HCT116 (cell line): ENCODE measurements around the gene ARHGEF38. TPM values are rescaled to one million over a fixed set of nuclear protein-coding genes. Genes with fewer than 3 reads are reported as not detected.

Experiments used
- ATAC-seq: fragments of 200-7000 bp; cut with Tn5 transposase; 2 replicates; pipeline ENCODE4 v1.9.1; 2020; ENCODE audit warnings: mild to moderate bottlenecking, moderate library complexity
- BruUV-seq: library from RNA; stranded (reverse); fragments of 400-500 nt; replicated peaks from 2 replicates; lab custom pipeline; 2021; lab: Mats Ljungman, UMichigan
- CTCF ChIA-PET: fragments of 300-600 bp; sonication (Branson Sonifier 250); formaldehyde crosslinking; loops from one replicate; lab custom pipeline; 2021; ENCODE audit warnings: antibody characterized with exemption; lab: Charles Lee
- POLR2A ChIA-PET: fragments of 300-600, 350-600 bp; sonication (Branson Sonifier 250); formaldehyde crosslinking; loops from one replicate; lab custom pipeline; 2021; ENCODE audit warnings: antibody characterized with exemption; lab: Charles Lee
- RAD21 ChIA-PET, 2 experiments: fragments of 300-600 bp; sonication (Branson Sonifier 250); formaldehyde crosslinking; loops; one replicate each; lab custom pipeline; 2023; ENCODE audit warnings: low total read pairs in 2 of 2; ENCODE audit not compliant: uncharacterized antibody in 2 of 2, unreplicated experiment in 2 of 2, low non-redundant PET in 1 of 2; lab: Charles Lee
- DNase-seq: peaks from one replicate; pipeline ENCODE4 v3.0.0-alpha.2; 2010; ENCODE audit warnings: low read depth, low spot score
- H2AFZ ChIP-seq: fragments of 200-600 bp; shearing (Covaris generic), sonication (generic); 2 replicates; pipeline ENCODE4 v1.6.1; 2017; ENCODE audit warnings: low read depth, mixed run types, mixed read lengths, antibody characterized with exemption, low read length; ENCODE audit not compliant: poor library complexity, severe bottlenecking
- H3K27ac ChIP-seq: 2 replicates; pipeline ENCODE4 v1.5.1; 2012; ENCODE audit warnings: low read depth, low read length
- H3K27me3 ChIP-seq: fragments of 200-600 bp; sonication (generic); 2 replicates; pipeline ENCODE4 v1.6.1; 2016; ENCODE audit warnings: mixed run types, low read length, mixed read lengths; ENCODE audit not compliant: insufficient read depth
- H3K36me3 ChIP-seq, 2 experiments: fragments of 200-500 bp in 1 of 2; fragments of 200-600 bp in 1 of 2; sonication (Bioruptor generic) in 1 of 2; sonication (generic) in 1 of 2; 2 replicates each; pipeline versions ENCODE4 v1.5.1 to v1.6.1; 2014 to 2016; ENCODE audit warnings: low read length in 2 of 2, inconsistent platforms in 1 of 2, mixed read lengths in 1 of 2, mixed run types in 1 of 2; ENCODE audit not compliant: insufficient read depth in 2 of 2, control insufficient read depth in 1 of 2
- H3K4me1 ChIP-seq, 2 experiments: fragments of 200-600 bp in 1 of 2; sonication (generic) in 1 of 2; 2 replicates each; pipeline versions ENCODE4 v1.5.1 to v1.6.1; 2012 to 2017; ENCODE audit warnings: low read length in 2 of 2, inconsistent platforms in 1 of 2, mild to moderate bottlenecking in 1 of 2, mixed read lengths in 1 of 2, mixed run types in 1 of 2, moderate library complexity in 1 of 2; ENCODE audit not compliant: insufficient read depth in 2 of 2, control insufficient read depth in 1 of 2
- H3K4me2 ChIP-seq: fragments of 200-600 bp; sonication (generic); 2 replicates; pipeline ENCODE4 v1.6.1; 2017; ENCODE audit warnings: mixed run types, low read length, mixed read lengths
- H3K4me3 ChIP-seq, 2 experiments: fragments of 200-600 bp in 1 of 2; sonication (generic) in 1 of 2; replicated peaks in 1 of 2; 2 replicates each; pipeline ENCODE4 v1.5.1; 2011 to 2016; ENCODE audit warnings: low read length in 2 of 2, control low read depth in 1 of 2, low read depth in 1 of 2, mild to moderate bottlenecking in 1 of 2, mixed read lengths in 1 of 2, mixed run types in 1 of 2
- H3K79me2 ChIP-seq: fragments of 200-600 bp; sonication (generic); 2 replicates; pipeline ENCODE4 v1.6.1; 2017; ENCODE audit warnings: mild to moderate bottlenecking, mixed run types, low read length, moderate library complexity, mixed read lengths; ENCODE audit not compliant: insufficient read depth
- H3K9ac ChIP-seq: fragments of 200-600 bp; sonication (generic); 2 replicates; pipeline ENCODE4 v1.6.1; 2016; ENCODE audit warnings: low read length, mixed read lengths
- H3K9me2 ChIP-seq: fragments of 200-600 bp; sonication (generic), shearing (Covaris generic); 2 replicates; pipeline ENCODE4 v1.6.1; 2017; ENCODE audit warnings: mixed run types, mild to moderate bottlenecking, moderate library complexity; ENCODE audit not compliant: insufficient read depth
- H3K9me3 ChIP-seq, 2 experiments: fragments of 200-500 bp in 1 of 2; fragments of 200-600 bp in 1 of 2; sonication (Bioruptor generic) in 1 of 2; sonication (generic) in 1 of 2; 2 replicates each; pipeline ENCODE4 v1.6.1; 2014 to 2017; ENCODE audit warnings: low read length in 2 of 2, mixed read lengths in 2 of 2, inconsistent platforms in 1 of 2, low read depth in 1 of 2, mild to moderate bottlenecking in 1 of 2, mixed run types in 1 of 2, moderate library complexity in 1 of 2; ENCODE audit not compliant: control insufficient read depth in 1 of 2, insufficient read depth in 1 of 2
- H4K20me1 ChIP-seq: fragments of 200-600 bp; sonication (generic), shearing (Covaris generic); 2 replicates; pipeline ENCODE4 v1.6.1; 2017; ENCODE audit warnings: mixed run types, mild to moderate bottlenecking, moderate library complexity; ENCODE audit not compliant: insufficient read depth
- CBX3 ChIP-seq: IDR thresholded peaks from 2 replicates; pipeline ENCODE4 v1.6.1; 2012; ENCODE audit warnings: low read depth
- CEBPB ChIP-seq: IDR thresholded peaks from 2 replicates; pipeline ENCODE4 v1.6.1; 2012; ENCODE audit warnings: low read depth
- EZH2 ChIP-seq: fragments of 200-600 bp; sonication (generic); IDR thresholded peaks from 2 replicates; pipeline ENCODE4 v1.6.1; 2017; ENCODE audit warnings: antibody characterized with exemption, mixed run types
- POLR2A ChIP-seq: IDR thresholded peaks from 2 replicates; pipeline ENCODE4 v1.7.0; 2011; ENCODE audit warnings: borderline replicate concordance; ENCODE audit not compliant: insufficient read depth, insufficient read length; ENCODE audit errors: extremely low read depth
- POLR2AphosphoS5 ChIP-seq: IDR thresholded peaks from 2 replicates; pipeline ENCODE4 v1.6.1; 2011; ENCODE audit warnings: mild to moderate bottlenecking, low read depth, low read length, moderate library complexity
- RAD21 ChIP-seq: IDR thresholded peaks from 2 replicates; pipeline ENCODE4 v1.6.1; 2012; ENCODE audit warnings: low read depth, mild to moderate bottlenecking
- SP1 ChIP-seq: IDR thresholded peaks from 2 replicates; pipeline ENCODE4 v1.6.1; 2012; ENCODE audit warnings: low read depth
- SRF ChIP-seq: IDR thresholded peaks from 2 replicates; pipeline ENCODE4 v1.6.1; 2012; ENCODE audit warnings: low read depth
- YY1 ChIP-seq: IDR thresholded peaks from 2 replicates; pipeline ENCODE4 v1.6.1; 2011; ENCODE audit warnings: low read length, low read depth, moderate library complexity, mild to moderate bottlenecking; ENCODE audit not compliant: insufficient replicate concordance; ENCODE audit errors: extremely low read depth
- intact Hi-C: fragments of 100-400 bp; cut with micrococcal nuclease; formaldehyde crosslinking; loops from 2 replicates; pipeline ENCODE4 v1.10.0; 2022
- total RNA-seq: library from RNA; stranded (reverse); gene quantifications from one replicate; pipeline ENCODE4 v1.2.1, GENCODE V29; 2021; ENCODE audit not compliant: unreplicated experiment
- TF ChIP-seq, protein P1 (sequence below): IDR thresholded peaks from 2 replicates; pipeline ENCODE4 v1.6.1; 2012
- TF ChIP-seq, protein P2 (sequence below), 3 experiments: fragments of 200-600 bp in 1 of 3; sonication (generic) in 1 of 3; IDR thresholded peaks in 2 of 3; conservative IDR thresholded peaks in 1 of 3; 2 replicates each; pipeline ENCODE4 v1.5.1; 2012 to 2017; ENCODE audit warnings: low read depth in 2 of 3, low read length in 2 of 3, antibody characterized with exemption in 1 of 3, borderline replicate concordance in 1 of 3, control low read depth in 1 of 3, mild to moderate bottlenecking in 1 of 3, mixed read lengths in 1 of 3, mixed run types in 1 of 3, moderate library complexity in 1 of 3; ENCODE audit not compliant: insufficient read depth in 1 of 3
- TF ChIP-seq, protein P3 (sequence below): IDR thresholded peaks from 2 replicates; pipeline ENCODE4 v1.6.1; 2011; ENCODE audit warnings: mild to moderate bottlenecking, low read length, moderate library complexity; ENCODE audit not compliant: insufficient replicate concordance; ENCODE audit errors: extremely low read depth
- TF ChIP-seq, protein P4 (sequence below): IDR thresholded peaks from 2 replicates; pipeline ENCODE4 v1.6.1; 2012; ENCODE audit warnings: low read depth

The ARHGEF38 gene
- total RNA-seq, 1 experiment from 2014 or later: not detected

DNA sequence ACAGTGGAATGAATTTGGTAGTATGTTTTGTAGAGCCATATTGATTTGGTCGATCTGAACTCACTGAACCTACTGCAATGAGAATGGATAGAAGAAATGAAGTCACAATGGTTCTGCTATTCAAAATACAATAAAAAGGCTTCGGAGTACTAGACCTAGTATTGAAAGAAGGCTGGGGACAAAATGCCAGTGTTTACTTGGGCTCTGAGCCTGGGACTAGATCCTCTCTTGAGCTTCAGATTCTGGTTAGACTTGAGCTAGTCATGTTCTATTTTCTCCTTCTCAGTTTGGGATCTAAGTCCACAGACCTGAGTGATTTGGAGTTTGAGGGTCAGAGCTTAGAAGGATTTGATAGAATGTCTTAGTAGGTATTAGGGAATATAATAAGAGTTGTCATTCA is 146.2 kb downstream of the ARHGEF38 start:
- no peaks in the 10 kb centered on the region for H3K27me3 ChIP-seq
- H3K4me1 ChIP-seq: no peaks in the 10 kb centered on the region
- no peak overlapping the region for H2AFZ ChIP-seq
- H3K4me2 ChIP-seq: no peak overlapping the region
- ATAC-seq (no peak), DNase-seq (no peak)
- no peak overlapping the region for H3K27ac ChIP-seq
- POLR2A ChIA-PET: no interaction called here
- H4K20me1 ChIP-seq: 0 out of 2 replicates have a peak, but pooled peaks cover 4% of the 10 kb centered on the region
- no peaks in the 10 kb centered on the region for H3K9me2 ChIP-seq
- H3K9ac ChIP-seq: no peak overlapping the region
- TF ChIP-seq POLR2AphosphoS5: no peak
- TF ChIP-seq SRF: no peak
- no peak for TF ChIP-seq POLR2A
- no peak for TF ChIP-seq CBX3
- TF ChIP-seq, protein P1, sequence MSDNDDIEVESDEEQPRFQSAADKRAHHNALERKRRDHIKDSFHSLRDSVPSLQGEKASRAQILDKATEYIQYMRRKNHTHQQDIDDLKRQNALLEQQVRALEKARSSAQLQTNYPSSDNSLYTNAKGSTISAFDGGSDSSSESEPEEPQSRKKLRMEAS: no peak
- TF ChIP-seq EZH2: no peak
- no peak for TF ChIP-seq RAD21
- TF ChIP-seq YY1: no peak
- TF ChIP-seq, protein P2, sequence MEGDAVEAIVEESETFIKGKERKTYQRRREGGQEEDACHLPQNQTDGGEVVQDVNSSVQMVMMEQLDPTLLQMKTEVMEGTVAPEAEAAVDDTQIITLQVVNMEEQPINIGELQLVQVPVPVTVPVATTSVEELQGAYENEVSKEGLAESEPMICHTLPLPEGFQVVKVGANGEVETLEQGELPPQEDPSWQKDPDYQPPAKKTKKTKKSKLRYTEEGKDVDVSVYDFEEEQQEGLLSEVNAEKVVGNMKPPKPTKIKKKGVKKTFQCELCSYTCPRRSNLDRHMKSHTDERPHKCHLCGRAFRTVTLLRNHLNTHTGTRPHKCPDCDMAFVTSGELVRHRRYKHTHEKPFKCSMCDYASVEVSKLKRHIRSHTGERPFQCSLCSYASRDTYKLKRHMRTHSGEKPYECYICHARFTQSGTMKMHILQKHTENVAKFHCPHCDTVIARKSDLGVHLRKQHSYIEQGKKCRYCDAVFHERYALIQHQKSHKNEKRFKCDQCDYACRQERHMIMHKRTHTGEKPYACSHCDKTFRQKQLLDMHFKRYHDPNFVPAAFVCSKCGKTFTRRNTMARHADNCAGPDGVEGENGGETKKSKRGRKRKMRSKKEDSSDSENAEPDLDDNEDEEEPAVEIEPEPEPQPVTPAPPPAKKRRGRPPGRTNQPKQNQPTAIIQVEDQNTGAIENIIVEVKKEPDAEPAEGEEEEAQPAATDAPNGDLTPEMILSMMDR (IDR thresholded peaks at IDR 0.05 in 2 of 3, conservative IDR thresholded peaks at IDR 0.05 in 1 of 3; ENCODE audit: borderline replicate concordance in 1 of 3, insufficient read depth in 1 of 3, low read depth in 2 of 3, low read length in 2 of 3): no peak
- TF ChIP-seq SP1: no peak
- TF ChIP-seq, protein P3, sequence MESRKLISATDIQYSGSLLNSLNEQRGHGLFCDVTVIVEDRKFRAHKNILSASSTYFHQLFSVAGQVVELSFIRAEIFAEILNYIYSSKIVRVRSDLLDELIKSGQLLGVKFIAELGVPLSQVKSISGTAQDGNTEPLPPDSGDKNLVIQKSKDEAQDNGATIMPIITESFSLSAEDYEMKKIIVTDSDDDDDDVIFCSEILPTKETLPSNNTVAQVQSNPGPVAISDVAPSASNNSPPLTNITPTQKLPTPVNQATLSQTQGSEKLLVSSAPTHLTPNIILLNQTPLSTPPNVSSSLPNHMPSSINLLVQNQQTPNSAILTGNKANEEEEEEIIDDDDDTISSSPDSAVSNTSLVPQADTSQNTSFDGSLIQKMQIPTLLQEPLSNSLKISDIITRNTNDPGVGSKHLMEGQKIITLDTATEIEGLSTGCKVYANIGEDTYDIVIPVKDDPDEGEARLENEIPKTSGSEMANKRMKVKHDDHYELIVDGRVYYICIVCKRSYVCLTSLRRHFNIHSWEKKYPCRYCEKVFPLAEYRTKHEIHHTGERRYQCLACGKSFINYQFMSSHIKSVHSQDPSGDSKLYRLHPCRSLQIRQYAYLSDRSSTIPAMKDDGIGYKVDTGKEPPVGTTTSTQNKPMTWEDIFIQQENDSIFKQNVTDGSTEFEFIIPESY: no peak
- TF ChIP-seq CEBPB: no peak
- TF ChIP-seq, protein P4, sequence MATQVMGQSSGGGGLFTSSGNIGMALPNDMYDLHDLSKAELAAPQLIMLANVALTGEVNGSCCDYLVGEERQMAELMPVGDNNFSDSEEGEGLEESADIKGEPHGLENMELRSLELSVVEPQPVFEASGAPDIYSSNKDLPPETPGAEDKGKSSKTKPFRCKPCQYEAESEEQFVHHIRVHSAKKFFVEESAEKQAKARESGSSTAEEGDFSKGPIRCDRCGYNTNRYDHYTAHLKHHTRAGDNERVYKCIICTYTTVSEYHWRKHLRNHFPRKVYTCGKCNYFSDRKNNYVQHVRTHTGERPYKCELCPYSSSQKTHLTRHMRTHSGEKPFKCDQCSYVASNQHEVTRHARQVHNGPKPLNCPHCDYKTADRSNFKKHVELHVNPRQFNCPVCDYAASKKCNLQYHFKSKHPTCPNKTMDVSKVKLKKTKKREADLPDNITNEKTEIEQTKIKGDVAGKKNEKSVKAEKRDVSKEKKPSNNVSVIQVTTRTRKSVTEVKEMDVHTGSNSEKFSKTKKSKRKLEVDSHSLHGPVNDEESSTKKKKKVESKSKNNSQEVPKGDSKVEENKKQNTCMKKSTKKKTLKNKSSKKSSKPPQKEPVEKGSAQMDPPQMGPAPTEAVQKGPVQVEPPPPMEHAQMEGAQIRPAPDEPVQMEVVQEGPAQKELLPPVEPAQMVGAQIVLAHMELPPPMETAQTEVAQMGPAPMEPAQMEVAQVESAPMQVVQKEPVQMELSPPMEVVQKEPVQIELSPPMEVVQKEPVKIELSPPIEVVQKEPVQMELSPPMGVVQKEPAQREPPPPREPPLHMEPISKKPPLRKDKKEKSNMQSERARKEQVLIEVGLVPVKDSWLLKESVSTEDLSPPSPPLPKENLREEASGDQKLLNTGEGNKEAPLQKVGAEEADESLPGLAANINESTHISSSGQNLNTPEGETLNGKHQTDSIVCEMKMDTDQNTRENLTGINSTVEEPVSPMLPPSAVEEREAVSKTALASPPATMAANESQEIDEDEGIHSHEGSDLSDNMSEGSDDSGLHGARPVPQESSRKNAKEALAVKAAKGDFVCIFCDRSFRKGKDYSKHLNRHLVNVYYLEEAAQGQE: no peak
- TF ChIP-seq, all 23 proteins: peak for 0
- CTCF ChIA-PET: no interaction called here
- intact Hi-C loops: loop anchor here (10.0 kb wide), 1 partner anchor 506 kb away; no protein-coding TSS in a partner anchor
- Histone ChIP-seq H3K36me3 (peaks cover 3 to 7% of the 10 kb centered on the region in 2 experiments; a peak in 2 of 4 replicates), H3K9me3 (no peaks in the 10 kb centered on the region), H3K4me3 (no peak overlapping the region), H3K79me2 (peaks cover 17% of the 10 kb centered on the region)
- RAD21 ChIA-PET: no interaction called here
- no TSS peak for BruUV-seq
